GM12872 (cell line): Measurements from ENCODE around the gene CLDN9.

ENCODE experiments used
- CTCF ChIP-seq: IDR thresholded peaks from 3 replicates; pipeline ENCODE4 v1.5.1; 2011; ENCODE audit warnings: low read depth, mild to moderate bottlenecking, low read length, moderate library complexity; ENCODE audit not compliant: insufficient read depth

The CLDN9 gene

DNA sequence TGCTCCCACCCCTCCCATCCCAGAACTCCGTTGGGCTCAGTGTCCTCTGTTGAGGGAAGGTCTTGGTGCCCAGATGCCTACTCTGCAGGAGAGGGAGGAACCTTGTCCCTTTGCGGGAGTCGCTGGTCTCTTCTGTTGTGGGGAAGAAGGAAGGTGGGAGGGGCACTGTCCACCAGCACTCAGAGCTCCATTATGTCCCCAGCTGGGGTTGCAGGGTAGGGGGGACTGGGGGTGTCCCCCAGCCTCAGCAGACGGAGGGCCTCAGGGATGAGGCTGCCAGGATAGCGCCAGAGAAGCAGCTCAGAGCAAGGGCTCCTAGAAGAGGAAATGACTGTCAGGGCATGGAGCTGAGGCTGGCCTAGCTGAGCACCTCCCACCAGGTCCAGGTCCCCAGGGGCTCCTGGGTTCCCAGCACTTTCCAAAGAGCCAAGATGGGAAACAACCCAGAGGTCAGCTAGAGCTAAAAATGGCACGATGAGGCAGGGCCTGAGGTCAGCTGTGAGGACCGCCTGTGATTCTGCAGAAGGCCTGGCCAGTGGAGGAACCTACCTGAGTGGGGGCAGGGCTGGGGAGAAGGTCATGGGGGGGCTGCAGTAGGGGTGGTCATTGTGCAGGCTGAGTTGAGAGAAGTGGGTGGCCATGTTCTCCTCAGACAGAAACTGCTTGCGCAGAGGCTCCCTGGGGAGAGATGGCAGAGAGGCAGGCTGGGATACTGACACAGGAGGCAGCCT is 10.1 kb downstream of the CLDN9 start:
- no peak for TF ChIP-seq CTCF

- TF ChIP-seq CTCF, result no peak
These were observed 10.6 kb downstream of the CLDN9 start for GRCh38 chr16:3023415-3023668.

GRCh38 chr16:3023669-3024478 is 11.2 kb downstream of the CLDN9 start, which contains the start of the genes HCFC1R1 and THOC6:
Gene HCFC1R1, minus strand, starts transcription at chr16:3023942. Its CDS starts 1 bp downstream, at chr16:3023941.
Gene THOC6, plus strand, starts transcription at chr16:3024035. Its CDS starts 292 bp downstream, at chr16:3024327.
- TF ChIP-seq CTCF, result no peak

DNA sequence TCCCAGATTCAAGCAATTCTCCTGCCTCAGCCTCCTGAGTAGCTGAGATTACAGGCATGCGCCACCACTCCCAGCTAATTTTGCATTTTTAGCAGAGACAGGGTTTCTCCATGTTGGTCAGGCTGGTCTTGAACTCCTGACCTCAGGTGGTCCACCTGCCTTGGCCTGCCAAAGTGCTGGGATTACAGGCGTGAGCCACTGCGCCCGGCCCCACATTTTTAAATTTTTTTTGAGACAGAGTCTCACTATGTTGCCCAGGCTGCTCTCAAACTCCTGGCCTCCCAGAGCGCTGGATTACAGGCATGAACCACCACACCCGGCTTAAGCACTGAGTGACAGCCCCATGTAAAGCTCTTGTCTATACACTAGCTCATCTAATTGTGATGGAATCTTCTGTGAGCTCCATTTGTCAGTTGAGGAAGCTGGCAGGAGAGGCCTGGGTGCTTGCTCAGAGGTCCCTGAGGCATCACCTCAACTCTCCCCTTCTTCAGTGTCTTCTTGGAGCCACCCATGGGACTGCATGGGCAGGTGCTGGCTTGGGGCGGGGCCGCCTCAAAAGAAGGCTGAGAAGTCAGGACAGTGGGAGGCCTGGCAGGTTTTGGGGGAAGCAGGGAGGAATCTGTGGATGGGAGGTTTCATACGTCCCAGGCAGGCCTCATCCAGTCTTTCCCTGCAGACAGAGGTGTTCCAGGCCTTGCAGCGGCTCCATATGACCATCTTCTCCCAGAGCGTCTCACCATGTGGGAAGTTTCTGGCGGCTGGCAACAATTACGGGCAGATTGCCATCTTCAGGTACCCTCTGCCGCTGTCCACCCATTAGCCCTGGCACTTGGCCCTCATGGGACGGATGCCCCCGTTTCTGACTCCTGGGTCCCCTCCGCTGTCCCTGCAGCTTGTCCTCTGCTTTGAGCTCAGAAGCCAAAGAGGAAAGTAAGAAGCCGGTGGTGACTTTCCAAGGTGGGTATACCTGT is 12.6 kb downstream of the CLDN9 start:
- no peak for TF ChIP-seq CTCF

- TF ChIP-seq CTCF, result no peak
These were observed 13.3 kb downstream of the CLDN9 start for GRCh38 chr16:3026003-3026378.

DNA sequence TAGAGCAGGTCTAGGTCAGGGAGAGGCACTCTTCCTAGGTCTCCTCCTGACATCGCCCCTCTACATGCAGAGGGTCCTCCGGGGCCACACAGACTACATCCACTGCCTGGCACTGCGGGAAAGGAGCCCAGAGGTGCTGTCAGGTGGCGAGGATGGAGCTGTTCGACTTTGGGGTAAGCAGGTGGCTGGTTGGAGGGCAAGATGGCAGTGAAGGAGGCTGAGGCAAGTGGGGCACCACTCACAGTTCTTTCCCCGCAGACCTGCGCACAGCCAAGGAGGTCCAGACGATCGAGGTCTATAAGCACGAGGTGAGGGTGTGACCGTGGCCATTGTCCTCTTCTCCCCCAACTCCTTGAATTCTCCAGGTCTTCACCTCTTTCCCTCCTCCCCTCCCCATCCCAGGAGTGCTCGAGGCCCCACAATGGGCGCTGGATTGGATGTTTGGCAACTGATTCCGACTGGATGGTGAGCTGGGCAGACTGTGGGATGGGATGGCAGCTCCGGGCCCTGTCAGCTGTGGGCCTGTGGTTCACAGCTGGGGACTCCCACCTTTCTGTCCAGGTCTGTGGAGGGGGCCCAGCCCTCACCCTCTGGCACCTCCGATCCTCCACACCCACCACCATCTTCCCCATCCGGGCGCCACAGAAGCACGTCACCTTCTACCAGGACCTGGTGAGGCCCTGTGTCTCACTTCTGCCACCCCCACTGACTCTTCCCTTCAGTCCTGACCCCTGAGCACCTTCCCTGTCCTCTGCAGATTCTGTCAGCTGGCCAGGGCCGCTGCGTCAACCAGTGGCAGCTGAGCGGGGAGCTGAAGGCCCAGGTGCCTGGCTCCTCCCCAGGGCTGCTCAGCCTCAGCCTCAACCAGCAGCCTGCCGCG is 14.1 kb downstream of the CLDN9 start:
- no peak for TF ChIP-seq CTCF
